ENCODE data around the gene ELP5. TPM values are rescaled to one million over a fixed set of nuclear protein-coding genes. Genes with fewer than 3 reads are reported as not detected.
A peak's percentile ranks its signal among the peaks of the same experiment; 100 is the strongest.

The ELP5 gene
- total and polyA plus RNA-seq, 10 of the 15 experiments (the other 5 are each of a cell fraction or from before 2014, with no cell fraction given): 41.1 to 109 (median 77.5) TPM

DNA sequence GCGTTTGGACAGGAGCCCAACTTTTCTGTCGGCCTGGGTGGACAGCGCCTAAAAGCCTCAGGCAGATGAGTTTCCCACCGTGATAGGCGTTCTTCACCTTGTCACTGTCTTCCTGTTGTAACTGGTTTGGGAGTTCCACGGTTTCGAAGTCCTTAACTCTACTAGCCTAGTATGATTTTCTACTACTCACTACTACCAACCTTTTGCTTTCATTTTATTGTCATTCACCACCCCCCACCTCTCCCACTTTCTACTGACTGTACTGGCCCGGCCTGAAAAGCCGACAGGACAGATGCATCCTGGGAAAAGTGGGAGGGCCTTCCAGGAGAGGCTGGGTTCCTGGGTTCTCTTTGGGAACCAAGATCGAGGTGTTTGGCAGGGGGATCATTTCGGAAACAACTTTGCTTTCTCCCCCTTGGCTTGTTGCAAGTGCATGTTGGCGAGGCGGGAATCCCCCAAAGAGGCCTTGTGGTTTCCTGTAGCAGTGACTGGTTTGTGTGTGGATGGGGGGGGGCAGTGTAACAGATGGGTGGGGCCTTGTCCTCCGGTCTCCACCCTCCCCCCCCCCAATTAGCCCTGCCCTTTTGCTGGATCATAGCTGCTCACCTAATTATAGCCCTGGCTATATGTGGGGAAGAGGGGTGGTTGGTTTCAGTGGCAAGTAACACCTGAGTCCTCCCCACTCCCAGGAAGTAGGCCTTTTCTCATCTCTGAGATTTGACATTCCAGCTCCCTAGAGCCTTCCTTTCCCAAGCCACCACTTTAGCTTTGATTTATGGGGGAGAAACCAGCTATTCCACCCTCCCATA lies 56.8 kb downstream of the ELP5 start (continued):
- TF ChIP-seq, protein P1, sequence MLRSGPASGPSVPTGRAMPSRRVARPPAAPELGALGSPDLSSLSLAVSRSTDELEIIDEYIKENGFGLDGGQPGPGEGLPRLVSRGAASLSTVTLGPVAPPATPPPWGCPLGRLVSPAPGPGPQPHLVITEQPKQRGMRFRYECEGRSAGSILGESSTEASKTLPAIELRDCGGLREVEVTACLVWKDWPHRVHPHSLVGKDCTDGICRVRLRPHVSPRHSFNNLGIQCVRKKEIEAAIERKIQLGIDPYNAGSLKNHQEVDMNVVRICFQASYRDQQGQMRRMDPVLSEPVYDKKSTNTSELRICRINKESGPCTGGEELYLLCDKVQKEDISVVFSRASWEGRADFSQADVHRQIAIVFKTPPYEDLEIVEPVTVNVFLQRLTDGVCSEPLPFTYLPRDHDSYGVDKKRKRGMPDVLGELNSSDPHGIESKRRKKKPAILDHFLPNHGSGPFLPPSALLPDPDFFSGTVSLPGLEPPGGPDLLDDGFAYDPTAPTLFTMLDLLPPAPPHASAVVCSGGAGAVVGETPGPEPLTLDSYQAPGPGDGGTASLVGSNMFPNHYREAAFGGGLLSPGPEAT (IDR thresholded peaks at IDR 0.05; ENCODE audit: low read depth): peak; percentile 76; the same call in 1 of the 2 replicates
- no peak for TF ChIP-seq TCF7 (IDR thresholded peaks at IDR 0.05; ENCODE audit: borderline replicate concordance)
- TF ChIP-seq CHD1 (IDR thresholded peaks at IDR 0.05; ENCODE audit: low read depth, low read length): no peak
- TF ChIP-seq, protein P2, sequence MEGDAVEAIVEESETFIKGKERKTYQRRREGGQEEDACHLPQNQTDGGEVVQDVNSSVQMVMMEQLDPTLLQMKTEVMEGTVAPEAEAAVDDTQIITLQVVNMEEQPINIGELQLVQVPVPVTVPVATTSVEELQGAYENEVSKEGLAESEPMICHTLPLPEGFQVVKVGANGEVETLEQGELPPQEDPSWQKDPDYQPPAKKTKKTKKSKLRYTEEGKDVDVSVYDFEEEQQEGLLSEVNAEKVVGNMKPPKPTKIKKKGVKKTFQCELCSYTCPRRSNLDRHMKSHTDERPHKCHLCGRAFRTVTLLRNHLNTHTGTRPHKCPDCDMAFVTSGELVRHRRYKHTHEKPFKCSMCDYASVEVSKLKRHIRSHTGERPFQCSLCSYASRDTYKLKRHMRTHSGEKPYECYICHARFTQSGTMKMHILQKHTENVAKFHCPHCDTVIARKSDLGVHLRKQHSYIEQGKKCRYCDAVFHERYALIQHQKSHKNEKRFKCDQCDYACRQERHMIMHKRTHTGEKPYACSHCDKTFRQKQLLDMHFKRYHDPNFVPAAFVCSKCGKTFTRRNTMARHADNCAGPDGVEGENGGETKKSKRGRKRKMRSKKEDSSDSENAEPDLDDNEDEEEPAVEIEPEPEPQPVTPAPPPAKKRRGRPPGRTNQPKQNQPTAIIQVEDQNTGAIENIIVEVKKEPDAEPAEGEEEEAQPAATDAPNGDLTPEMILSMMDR (IDR thresholded peaks at IDR 0.05 in 2 of 3, conservative IDR thresholded peaks at IDR 0.05 in 1 of 3; ENCODE audit: control insufficient read depth in 2 of 3, extremely low read depth in 1 of 3, insufficient read depth in 1 of 3, low read depth in 3 of 3, low read length in 3 of 3): no peak
- TF ChIP-seq ZNF384 (IDR thresholded peaks at IDR 0.05; ENCODE audit: borderline replicate concordance, low read depth, low read length): no peak
- peak; percentile 65; the same call in 1 of the 2 replicates for TF ChIP-seq FOXM1 (IDR thresholded peaks at IDR 0.05; ENCODE audit: low read depth, low read length)
- TF ChIP-seq, protein P3, sequence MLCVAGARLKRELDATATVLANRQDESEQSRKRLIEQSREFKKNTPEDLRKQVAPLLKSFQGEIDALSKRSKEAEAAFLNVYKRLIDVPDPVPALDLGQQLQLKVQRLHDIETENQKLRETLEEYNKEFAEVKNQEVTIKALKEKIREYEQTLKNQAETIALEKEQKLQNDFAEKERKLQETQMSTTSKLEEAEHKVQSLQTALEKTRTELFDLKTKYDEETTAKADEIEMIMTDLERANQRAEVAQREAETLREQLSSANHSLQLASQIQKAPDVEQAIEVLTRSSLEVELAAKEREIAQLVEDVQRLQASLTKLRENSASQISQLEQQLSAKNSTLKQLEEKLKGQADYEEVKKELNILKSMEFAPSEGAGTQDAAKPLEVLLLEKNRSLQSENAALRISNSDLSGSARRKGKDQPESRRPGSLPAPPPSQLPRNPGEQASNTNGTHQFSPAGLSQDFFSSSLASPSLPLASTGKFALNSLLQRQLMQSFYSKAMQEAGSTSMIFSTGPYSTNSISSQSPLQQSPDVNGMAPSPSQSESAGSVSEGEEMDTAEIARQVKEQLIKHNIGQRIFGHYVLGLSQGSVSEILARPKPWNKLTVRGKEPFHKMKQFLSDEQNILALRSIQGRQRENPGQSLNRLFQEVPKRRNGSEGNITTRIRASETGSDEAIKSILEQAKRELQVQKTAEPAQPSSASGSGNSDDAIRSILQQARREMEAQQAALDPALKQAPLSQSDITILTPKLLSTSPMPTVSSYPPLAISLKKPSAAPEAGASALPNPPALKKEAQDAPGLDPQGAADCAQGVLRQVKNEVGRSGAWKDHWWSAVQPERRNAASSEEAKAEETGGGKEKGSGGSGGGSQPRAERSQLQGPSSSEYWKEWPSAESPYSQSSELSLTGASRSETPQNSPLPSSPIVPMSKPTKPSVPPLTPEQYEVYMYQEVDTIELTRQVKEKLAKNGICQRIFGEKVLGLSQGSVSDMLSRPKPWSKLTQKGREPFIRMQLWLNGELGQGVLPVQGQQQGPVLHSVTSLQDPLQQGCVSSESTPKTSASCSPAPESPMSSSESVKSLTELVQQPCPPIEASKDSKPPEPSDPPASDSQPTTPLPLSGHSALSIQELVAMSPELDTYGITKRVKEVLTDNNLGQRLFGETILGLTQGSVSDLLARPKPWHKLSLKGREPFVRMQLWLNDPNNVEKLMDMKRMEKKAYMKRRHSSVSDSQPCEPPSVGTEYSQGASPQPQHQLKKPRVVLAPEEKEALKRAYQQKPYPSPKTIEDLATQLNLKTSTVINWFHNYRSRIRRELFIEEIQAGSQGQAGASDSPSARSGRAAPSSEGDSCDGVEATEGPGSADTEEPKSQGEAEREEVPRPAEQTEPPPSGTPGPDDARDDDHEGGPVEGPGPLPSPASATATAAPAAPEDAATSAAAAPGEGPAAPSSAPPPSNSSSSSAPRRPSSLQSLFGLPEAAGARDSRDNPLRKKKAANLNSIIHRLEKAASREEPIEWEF (IDR thresholded peaks at IDR 0.05; ENCODE audit: insufficient replicate concordance, low read depth, low read length): no peak
- TF ChIP-seq STAT3 (IDR thresholded peaks at IDR 0.05; ENCODE audit: low read depth, low read length): 0 out of 2 replicates have a peak, but pooled peaks have one; percentile 25
- TF ChIP-seq, protein P4, sequence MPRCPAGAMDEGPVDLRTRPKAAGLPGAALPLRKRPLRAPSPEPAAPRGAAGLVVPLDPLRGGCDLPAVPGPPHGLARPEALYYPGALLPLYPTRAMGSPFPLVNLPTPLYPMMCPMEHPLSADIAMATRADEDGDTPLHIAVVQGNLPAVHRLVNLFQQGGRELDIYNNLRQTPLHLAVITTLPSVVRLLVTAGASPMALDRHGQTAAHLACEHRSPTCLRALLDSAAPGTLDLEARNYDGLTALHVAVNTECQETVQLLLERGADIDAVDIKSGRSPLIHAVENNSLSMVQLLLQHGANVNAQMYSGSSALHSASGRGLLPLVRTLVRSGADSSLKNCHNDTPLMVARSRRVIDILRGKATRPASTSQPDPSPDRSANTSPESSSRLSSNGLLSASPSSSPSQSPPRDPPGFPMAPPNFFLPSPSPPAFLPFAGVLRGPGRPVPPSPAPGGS (IDR thresholded peaks at IDR 0.05; ENCODE audit: borderline replicate concordance, insufficient read depth, low read depth, low read length, poor library complexity, severe bottlenecking): peak; percentile 73
- peak; percentile 28 to 32; a peak in 2 of 4 replicates for TF ChIP-seq BHLHE40 (IDR thresholded peaks at IDR 0.05; ENCODE audit: borderline replicate concordance in 1 of 2, low read depth in 2 of 2, low read length in 1 of 2)
- TF ChIP-seq TAF1 (IDR thresholded peaks at IDR 0.05; ENCODE audit: borderline replicate concordance, low read depth, low read length): peak; percentile 64
- no peak for TF ChIP-seq LARP7 (IDR thresholded peaks at IDR 0.05)
- TF ChIP-seq, protein P5, sequence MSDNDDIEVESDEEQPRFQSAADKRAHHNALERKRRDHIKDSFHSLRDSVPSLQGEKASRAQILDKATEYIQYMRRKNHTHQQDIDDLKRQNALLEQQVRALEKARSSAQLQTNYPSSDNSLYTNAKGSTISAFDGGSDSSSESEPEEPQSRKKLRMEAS (IDR thresholded peaks at IDR 0.05; ENCODE audit: low read depth, low read length): no peak
- no peak for TF ChIP-seq BMI1 (IDR thresholded peaks at IDR 0.05; ENCODE audit: borderline replicate concordance)
- peak; percentile 55 for TF ChIP-seq ATF7 (IDR thresholded peaks at IDR 0.05; ENCODE audit: low read depth)
- peak; percentile 62; the same call in 1 of the 2 replicates for TF ChIP-seq NFIC (IDR thresholded peaks at IDR 0.05; ENCODE audit: low read depth, low read length)
- TF ChIP-seq EP300 (IDR thresholded peaks at IDR 0.05; ENCODE audit: borderline replicate concordance in 1 of 2, control insufficient read depth in 1 of 2, low read depth in 2 of 2, low read length in 2 of 2): no peak
